ENCODE results near the gene GUCA2B. TPM values are rescaled to one million over a fixed set of nuclear protein-coding genes. Genes with fewer than 3 reads are reported as not detected.

GUCA2B gene
- polyA plus RNA-seq, 3 donors from 2014 or later = not detected

DNA sequence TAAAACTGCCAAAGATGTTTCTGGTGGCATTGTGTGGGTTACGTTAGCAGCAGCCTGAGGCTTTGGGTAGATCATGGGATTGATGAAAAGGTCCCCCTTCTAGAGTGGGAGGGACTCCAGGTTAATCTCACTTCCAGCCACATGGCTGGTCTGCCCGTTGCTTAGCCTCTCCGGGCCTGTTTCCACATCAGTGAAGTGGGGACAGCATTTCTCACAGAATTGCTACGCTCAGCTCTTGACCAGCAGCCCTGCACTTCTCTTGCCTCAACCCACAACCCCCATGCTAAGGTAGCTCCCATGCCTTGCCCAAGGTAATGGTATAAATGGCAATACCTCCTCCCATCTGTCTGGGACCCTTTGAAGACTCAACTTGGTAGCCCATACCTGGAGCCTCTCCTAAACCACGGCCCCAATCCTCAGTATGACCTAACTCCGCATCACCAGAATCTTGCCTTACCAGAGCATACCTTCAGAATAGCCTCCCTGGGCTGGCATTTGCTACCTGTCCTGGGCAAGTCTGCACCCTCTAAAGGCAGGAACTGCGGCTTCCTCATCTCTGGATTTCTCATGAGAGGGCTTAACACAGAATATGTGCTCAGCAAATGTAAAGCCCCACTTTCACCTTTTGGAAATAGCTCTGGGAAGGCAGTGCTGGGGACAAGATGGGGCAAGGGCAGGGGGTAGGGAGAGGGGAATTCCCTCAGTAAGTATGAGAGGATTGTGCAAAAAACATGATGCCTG lies 22.3 kb downstream of the GUCA2B start:
- Mint-ChIP-seq H3K4me3 (no peak overlapping the region), H3K27ac (no peak overlapping the region), H3K9me3 (no peaks in the 10 kb centered on the region), H3K36me3 (peaks cover 0 to 9% (median 7%) of the 10 kb centered on the region in 3 donors), H3K4me1 (peaks cover under 1 to 5% of the 10 kb centered on the region in 2 donors), H3K27me3 (ENCODE audit: low read depth in 3 of 3) (peaks cover 2 to 4% (median 4%) of the 10 kb centered on the region in 3 donors)
- no peak for DNase-seq

DNA sequence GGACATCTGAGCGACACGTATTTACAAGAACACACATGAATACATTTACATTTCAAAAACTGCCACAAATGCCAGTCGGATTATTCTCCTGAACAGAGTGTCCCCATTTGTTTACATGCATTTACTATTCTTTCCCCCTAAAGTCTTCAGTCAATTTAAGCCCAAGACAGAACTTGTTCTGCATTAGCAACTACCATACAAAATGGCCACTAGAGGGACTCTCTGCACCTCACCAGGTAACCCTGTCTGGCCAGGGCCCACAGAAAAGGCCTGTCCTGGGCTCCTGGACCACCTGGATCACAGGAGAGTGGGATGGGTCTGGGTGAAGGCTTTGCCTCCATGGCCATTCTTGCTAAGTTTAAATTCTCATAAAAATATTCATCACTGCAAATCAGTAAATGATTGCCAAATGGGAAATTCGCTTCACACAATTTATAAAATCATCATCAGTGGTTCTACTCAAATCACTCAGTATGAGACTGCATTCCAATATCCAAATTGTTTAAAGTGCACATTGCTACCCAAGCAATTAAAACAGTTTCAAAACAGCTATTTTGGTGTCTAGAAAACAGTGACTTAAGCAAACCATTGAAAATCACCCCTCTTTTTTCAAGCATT lies 23.8 kb downstream of the GUCA2B start:
- H3K27me3 Mint-ChIP-seq (ENCODE audit: low read depth in 3 of 3) = peaks cover 0 to 7% (median 4%) of the 10 kb centered on the region in 3 donors
- DNase-seq = peak; percentile 16 to 29 (median 17)
- peaks cover 4 to 13% (median 9%) of the 10 kb centered on the region in 3 donors for H3K36me3 Mint-ChIP-seq
- peaks cover 7 to 14% of the 10 kb centered on the region in 2 donors for H3K4me1 Mint-ChIP-seq
- H3K4me3 Mint-ChIP-seq = no peak overlapping the region
- H3K9me3 Mint-ChIP-seq = no peaks in the 10 kb centered on the region
- no peak overlapping the region for H3K27ac Mint-ChIP-seq

DNA sequence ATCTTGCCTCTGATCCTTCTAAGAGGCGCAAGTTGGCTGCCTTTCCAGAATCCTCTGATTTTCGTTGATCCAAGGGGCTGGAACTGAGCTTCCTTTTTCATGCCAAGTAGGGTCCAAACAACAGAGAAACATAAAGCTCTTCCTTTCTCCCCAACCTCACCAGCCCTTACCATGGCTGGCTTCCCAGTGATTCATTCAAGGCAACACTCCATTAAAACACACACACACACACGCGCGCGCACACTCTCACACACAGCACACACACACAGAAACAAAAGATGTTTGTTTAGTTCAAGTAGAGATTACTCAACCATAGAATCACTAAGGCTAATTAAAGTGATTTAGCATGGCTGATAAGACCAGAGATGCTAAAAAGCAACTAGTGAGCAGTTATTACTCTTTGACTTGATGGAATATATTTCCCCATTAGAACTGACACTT lies 24.4 kb downstream of the GUCA2B start:
- Mint-ChIP-seq H3K27ac (no peak overlapping the region), H3K4me1 (peaks cover 7 to 14% of the 10 kb centered on the region in 2 donors), H3K4me3 (no peak overlapping the region), H3K9me3 (no peaks in the 10 kb centered on the region), H3K27me3 (ENCODE audit: low read depth in 3 of 3) (peaks cover 0 to 7% (median 2%) of the 10 kb centered on the region in 3 donors), H3K36me3 (peaks cover 4 to 13% (median 9%) of the 10 kb centered on the region in 3 donors)
- no peak for DNase-seq

DNA sequence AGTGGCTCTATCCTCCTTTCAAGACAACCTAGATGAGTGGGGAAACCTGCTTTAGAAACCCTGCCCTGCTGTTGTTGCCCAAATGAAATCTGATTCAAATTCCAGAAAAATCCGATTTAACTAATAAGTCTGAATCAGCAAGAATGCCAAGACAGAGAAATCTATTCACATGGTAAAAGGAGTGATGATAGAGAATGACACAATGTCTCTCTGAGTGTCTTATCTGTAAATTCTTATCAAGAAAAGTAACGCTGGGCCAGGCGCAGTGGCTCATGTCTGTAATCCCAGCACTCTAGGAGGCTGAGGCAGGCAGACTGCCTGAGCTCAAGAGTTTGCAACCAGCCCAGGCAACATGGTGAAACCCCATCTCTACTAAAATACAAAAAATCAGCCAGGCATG lies 25.0 kb downstream of the GUCA2B start:
- H3K9me3 Mint-ChIP-seq = no peaks in the 10 kb centered on the region
- H3K27ac Mint-ChIP-seq = peak overlapping the region in 1 of 6 donors; percentile 24
- H3K36me3 Mint-ChIP-seq = peaks cover 4 to 13% (median 9%) of the 10 kb centered on the region in 3 donors
- DNase-seq = no peak
- H3K27me3 Mint-ChIP-seq (ENCODE audit: low read depth in 3 of 3) = peaks cover 0 to 9% (median 2%) of the 10 kb centered on the region in 3 donors
- H3K4me1 Mint-ChIP-seq = peaks cover 7 to 14% of the 10 kb centered on the region in 2 donors
- no peak overlapping the region for H3K4me3 Mint-ChIP-seq

- Mint-ChIP-seq H3K4me3 (no peak overlapping the region), H3K27ac (no peak overlapping the region), H3K27me3 (ENCODE audit: low read depth in 3 of 3) (peaks cover 0 to 6% (median 2%) of the 10 kb centered on the region in 3 donors), H3K4me1 (peaks cover 7 to 14% of the 10 kb centered on the region in 2 donors), H3K9me3 (no peaks in the 10 kb centered on the region), H3K36me3 (peaks cover 4 to 13% (median 9%) of the 10 kb centered on the region in 3 donors)
- DNase-seq = no peak
These were observed 26.1 kb downstream of the GUCA2B start for GRCh38 chr1:42179275-42179674.

- H3K9me3 Mint-ChIP-seq = no peaks in the 10 kb centered on the region
- H3K27me3 Mint-ChIP-seq (ENCODE audit: low read depth in 3 of 3) = peaks cover 0 to 5% (median under 1%) of the 10 kb centered on the region in 3 donors
- peak overlapping the region in 3 of 6 donors; percentile 12 to 58 (median 34) for H3K27ac Mint-ChIP-seq
- peaks cover 7 to 14% of the 10 kb centered on the region in 2 donors for H3K4me1 Mint-ChIP-seq
- no peak overlapping the region for H3K4me3 Mint-ChIP-seq
- DNase-seq = no peak
- peaks cover 8 to 17% (median 9%) of the 10 kb centered on the region in 3 donors for H3K36me3 Mint-ChIP-seq
These were observed 26.7 kb downstream of the GUCA2B start for GRCh38 chr1:42179900-42180329.

- Mint-ChIP-seq H3K4me3 (no peak overlapping the region), H3K27ac (peak overlapping the region in 2 of 6 donors; percentile 30 to 72), H3K27me3 (ENCODE audit: low read depth in 3 of 3) (peaks cover 0 to 5% (median 0%) of the 10 kb centered on the region in 3 donors), H3K4me1 (peaks cover 7 to 14% of the 10 kb centered on the region in 2 donors), H3K9me3 (no peaks in the 10 kb centered on the region), H3K36me3 (peaks cover 14 to 28% (median 15%) of the 10 kb centered on the region in 3 donors)
- no peak for DNase-seq
These were observed 28.5 kb downstream of the GUCA2B start for GRCh38 chr1:42181687-42182086.

DNA sequence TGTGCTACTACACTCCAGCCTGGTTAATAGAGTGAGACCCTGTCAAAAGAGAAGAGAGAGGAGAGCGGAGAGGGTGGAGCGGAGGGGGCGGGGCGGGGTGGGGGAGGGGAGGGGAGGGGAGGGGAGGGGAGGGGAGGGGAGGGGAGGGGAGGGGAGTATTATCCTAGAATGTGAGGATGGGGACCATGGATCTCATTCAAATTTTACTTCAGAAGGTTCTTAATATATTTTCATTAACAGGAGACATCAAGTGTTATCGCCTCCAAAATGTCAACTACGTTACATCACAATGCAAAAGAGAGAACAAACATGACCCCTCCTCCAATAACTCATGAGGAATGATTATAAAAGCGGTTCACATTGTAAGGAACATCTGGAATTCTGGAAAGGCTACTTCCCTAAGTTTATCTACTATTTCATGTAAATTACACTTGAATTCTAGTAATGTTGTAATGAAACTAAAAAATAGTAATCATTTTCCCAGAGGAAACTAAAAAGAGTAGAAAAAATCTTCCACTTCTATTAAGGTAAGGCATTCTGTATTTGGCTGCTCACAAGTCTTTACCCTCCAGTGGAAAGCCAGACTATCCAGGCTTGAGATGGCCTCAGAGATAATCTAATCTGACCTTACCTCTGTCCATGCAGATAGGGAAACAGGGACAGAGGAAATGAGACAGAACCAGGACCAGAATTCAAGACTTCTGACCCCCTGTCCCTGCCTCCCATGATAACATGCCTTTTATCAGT lies 30.2 kb downstream of the GUCA2B start:
- H3K27me3 Mint-ChIP-seq (ENCODE audit: low read depth in 3 of 3) = peaks cover 0 to 9% (median 0%) of the 10 kb centered on the region in 3 donors
- H3K36me3 Mint-ChIP-seq = peaks cover 19 to 38% (median 19%) of the 10 kb centered on the region in 3 donors
- H3K4me3 Mint-ChIP-seq = no peak overlapping the region
- no peaks in the 10 kb centered on the region for H3K9me3 Mint-ChIP-seq
- peak overlapping the region in 1 of 6 donors; percentile 55 for H3K27ac Mint-ChIP-seq
- DNase-seq = no peak
- H3K4me1 Mint-ChIP-seq = peaks cover 7 to 14% of the 10 kb centered on the region in 2 donors

DNA sequence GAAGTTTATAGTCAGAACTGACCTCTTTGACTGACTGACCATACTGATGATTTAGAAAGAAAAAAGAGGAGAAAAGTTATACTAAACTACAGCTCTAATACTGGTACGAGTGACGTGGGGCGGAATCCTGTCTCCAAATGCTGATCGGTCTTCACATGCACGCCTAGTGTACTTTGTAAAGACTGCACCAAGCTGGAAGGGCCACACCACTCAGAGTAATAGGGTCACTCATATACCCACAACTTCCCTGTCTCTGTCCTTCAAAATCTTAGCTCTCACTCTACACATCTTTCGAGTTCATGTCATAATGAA lies 30.7 kb downstream of the GUCA2B start:
- Mint-ChIP-seq H3K9me3 (no peaks in the 10 kb centered on the region), H3K36me3 (peaks cover 19 to 38% (median 19%) of the 10 kb centered on the region in 3 donors), H3K4me3 (no peak overlapping the region), H3K4me1 (peaks cover 7 to 14% of the 10 kb centered on the region in 2 donors), H3K27ac (peak overlapping the region in 1 of 6 donors; percentile 55), H3K27me3 (ENCODE audit: low read depth in 3 of 3) (peaks cover 0 to 9% (median 0%) of the 10 kb centered on the region in 3 donors)
- DNase-seq = no peak

DNA sequence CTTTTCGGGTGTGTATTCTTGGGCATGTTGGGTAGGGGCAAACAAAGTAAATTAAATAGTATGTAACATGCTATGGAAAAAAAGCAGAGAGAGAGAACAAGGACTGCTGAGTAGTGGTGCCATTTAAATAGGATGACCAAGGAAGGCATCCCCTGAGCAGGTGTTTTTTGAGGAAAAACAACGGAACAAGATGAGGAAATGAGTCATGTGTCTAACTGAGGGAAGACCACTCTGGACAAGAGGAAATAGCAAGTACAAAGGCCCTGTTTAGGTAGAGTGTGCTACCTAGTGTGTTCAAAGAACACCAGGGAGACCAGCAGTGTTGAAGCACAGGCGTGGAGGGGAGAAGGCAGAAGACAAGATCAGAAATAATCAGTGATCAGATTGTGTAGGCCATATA lies 31.4 kb downstream of the GUCA2B start:
- Mint-ChIP-seq H3K27ac (peak overlapping the region in 1 of 6 donors; percentile 39), H3K9me3 (no peaks in the 10 kb centered on the region), H3K36me3 (peaks cover 15 to 42% (median 19%) of the 10 kb centered on the region in 3 donors), H3K27me3 (ENCODE audit: low read depth in 3 of 3) (peaks cover 0 to 9% (median 0%) of the 10 kb centered on the region in 3 donors), H3K4me1 (peaks cover 7 to 14% of the 10 kb centered on the region in 2 donors), H3K4me3 (no peak overlapping the region)
- DNase-seq = no peak

DNA sequence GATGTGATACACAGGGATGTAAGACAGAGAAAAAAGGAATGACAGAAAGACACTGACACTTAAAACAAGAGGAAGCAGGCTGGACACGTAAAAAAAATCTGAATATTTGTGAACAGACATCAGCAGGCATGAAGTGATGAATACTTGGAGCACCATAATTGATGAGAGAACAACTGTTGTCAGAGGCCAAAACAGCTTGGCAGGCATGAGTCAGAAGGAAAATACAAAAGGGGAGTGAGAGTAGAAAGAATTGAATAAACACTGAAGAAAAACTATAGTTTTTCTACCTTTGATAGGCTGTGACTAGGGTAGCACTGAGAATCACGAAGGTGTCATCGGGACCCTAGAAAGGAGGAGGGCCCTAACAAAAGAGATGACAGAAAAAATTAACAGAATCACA lies 32.9 kb downstream of the GUCA2B start:
- Mint-ChIP-seq H3K4me1 (peaks cover 7 to 12% of the 10 kb centered on the region in 2 donors), H3K27ac (peak overlapping the region in 1 of 6 donors; percentile 53), H3K4me3 (no peak overlapping the region), H3K9me3 (no peaks in the 10 kb centered on the region), H3K27me3 (ENCODE audit: low read depth in 3 of 3) (peaks cover 0 to 12% (median 0%) of the 10 kb centered on the region in 3 donors), H3K36me3 (peaks cover 14 to 47% (median 27%) of the 10 kb centered on the region in 3 donors)
- DNase-seq = no peak

GRCh38 chr1:42189931-42190853 lies 37.0 kb downstream of the GUCA2B start:
- H3K9me3 Mint-ChIP-seq = no peaks in the 10 kb centered on the region
- DNase-seq = no peak
- peaks cover 19 to 37% of the 10 kb centered on the region in 2 donors for H3K4me1 Mint-ChIP-seq
- peaks cover 19 to 62% (median 23%) of the 10 kb centered on the region in 3 donors for H3K36me3 Mint-ChIP-seq
- peaks cover 0 to 10% (median 0%) of the 10 kb centered on the region in 3 donors for H3K27me3 Mint-ChIP-seq (ENCODE audit: low read depth in 3 of 3)
- H3K27ac Mint-ChIP-seq = peak overlapping the region in 1 of 6 donors; percentile 36
- no peak overlapping the region for H3K4me3 Mint-ChIP-seq
